ENCODE results near the gene MXD3.

The MXD3 gene

DNA sequence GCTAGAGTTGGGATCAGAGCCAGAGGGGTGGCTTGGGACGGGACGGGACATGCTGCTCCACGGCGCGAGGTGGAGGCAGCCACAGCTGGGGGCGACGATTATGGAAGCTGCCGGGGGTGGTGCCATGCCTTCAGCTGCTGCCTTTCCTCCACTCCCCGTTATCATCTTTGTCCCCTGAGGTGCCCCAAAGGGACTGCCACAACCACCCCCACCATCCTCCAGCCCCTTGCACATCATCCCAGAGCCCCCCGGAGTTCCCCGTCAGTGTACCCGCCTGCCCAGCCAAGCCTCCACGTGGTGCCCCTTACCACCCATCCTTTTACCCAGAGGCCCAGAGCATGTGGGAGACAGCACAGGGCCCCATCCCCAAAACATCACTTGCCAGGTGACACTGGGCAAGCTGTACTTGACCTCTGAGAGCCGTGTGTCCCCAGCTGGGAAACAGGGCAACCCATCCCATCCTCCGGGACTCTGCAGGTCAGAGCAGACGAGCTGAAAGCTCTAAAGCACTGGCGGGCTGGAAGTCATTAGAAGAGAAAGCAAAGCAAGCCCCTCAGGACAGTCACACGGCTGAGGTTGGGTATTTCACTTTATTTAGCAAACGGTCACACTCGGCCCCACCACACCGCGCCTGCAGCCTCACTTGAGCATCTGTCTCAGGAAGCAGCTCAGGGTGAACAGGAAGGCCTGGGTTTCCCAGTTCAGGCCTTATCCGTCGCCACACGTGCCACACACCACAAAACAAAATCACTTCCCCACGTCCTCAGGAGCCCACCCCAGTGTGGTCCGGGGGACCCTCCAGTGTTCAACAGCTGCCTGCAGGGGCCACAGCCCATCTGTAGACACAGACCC is 19.5 kb upstream of the MXD3 start:
- TF ChIP-seq, protein P1, sequence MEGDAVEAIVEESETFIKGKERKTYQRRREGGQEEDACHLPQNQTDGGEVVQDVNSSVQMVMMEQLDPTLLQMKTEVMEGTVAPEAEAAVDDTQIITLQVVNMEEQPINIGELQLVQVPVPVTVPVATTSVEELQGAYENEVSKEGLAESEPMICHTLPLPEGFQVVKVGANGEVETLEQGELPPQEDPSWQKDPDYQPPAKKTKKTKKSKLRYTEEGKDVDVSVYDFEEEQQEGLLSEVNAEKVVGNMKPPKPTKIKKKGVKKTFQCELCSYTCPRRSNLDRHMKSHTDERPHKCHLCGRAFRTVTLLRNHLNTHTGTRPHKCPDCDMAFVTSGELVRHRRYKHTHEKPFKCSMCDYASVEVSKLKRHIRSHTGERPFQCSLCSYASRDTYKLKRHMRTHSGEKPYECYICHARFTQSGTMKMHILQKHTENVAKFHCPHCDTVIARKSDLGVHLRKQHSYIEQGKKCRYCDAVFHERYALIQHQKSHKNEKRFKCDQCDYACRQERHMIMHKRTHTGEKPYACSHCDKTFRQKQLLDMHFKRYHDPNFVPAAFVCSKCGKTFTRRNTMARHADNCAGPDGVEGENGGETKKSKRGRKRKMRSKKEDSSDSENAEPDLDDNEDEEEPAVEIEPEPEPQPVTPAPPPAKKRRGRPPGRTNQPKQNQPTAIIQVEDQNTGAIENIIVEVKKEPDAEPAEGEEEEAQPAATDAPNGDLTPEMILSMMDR (IDR thresholded peaks at IDR 0.05; ENCODE audit: borderline replicate concordance, insufficient read depth, low read depth, low read length) = no peak
- H3K4me3 ChIP-seq (ENCODE audit: low read depth, low read length) = no peak overlapping the region

DNA sequence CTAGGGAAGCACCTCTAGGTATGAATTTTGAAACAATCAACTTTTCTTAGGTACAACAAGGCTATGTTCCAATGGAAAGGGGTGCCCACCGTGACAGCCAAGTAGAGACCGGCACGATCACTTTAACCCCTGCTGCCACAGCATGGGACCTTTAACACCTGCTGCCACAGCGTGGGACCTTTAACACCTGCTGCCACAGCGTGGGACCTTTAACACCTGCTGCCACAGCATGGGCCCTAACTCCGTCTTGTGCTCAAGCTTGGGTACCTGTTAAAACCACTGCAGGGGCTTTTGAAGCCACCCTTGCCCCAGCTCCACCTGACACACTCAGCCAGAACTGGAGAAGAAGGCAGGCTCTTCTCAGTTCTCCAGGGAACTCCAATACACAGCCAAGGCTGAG is 18.2 kb upstream of the MXD3 start:
- no peak overlapping the region for H3K4me3 ChIP-seq (ENCODE audit: low read depth, low read length)
- TF ChIP-seq, protein P1 (IDR thresholded peaks at IDR 0.05; ENCODE audit: borderline replicate concordance, insufficient read depth, low read depth, low read length) = no peak

DNA sequence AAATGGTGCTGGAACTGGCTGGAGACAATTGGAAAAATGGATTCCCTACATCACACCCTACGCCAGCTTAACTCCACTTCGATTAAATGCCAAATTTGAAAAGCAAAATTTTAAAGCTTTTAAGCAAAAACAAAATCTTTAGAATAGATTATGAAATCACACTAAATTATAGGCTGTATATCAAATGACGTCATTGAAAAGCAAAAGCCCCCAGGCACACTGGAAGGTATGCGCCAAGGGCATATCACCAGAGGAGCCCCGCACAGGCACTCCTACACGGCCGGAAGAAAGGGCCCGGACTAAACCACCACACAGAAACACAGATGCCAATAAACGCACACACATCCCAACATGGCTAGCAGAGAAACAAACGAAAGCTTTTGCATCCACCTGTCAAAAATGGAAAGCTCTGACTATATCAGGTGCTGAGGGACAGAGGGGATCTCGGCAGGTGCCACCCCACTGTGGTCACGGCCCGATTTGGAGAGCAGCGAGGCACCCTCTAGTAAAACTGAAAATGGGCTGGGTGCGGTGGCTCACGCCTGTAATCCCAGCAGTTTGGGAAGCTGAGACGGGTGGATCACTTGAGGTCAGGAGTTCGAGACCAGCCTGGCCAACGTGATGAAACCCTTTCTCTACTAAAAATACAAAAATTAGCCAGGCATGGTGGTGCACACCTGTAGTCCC is 17.0 kb upstream of the MXD3 start:
- H3K4me3 ChIP-seq (ENCODE audit: low read depth, low read length) = no peak overlapping the region
- TF ChIP-seq, protein P1 (IDR thresholded peaks at IDR 0.05; ENCODE audit: borderline replicate concordance, insufficient read depth, low read depth, low read length) = no peak

DNA sequence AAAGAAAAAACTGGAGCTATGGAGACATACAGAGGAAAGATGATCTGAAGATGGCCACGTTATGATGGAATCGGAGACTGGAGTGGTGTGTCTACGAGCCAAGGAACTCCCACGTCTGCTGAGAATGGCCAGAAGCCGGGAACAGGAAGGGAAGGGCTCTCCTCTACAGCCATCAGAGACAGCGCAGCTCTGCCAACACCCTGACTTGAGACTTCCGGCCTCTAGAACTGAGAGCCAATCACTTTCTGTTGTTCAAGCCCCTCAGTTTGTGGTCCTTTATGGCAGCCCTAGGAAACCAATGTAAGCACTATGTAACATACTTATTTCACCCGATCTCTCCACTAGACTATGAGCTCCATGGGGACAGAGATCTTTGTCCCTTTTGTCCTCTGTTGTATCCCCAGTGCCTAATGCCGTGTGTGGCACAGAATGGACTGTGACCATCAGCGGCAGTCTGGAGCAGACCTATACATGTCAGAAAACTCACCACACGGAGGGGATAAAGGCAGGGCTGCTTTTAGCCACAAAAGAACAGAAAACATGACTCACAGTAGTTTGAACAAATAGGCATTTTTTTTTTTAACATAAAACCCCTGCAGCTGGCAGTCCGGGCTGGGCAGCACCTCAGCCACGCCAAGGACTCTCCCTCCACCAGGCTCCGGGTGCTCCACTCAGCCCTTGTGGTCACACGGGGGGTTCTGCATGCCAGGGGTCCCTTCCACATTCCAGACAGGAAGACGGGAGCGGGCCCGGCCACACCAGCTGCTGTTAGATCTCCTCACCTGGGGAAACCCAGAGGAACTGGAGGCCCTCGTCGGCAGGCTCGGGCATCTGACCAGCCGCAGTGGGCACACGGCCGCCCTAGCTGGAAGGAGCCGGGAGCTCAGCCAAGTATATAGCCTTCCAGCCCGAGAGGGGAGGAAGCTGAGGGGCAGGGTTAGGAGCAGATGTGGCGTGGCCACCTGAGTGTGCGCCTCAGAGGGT is 16.1 kb upstream of the MXD3 start:
- H3K4me3 ChIP-seq (ENCODE audit: low read depth, low read length) = no peak overlapping the region
- TF ChIP-seq, protein P1 (IDR thresholded peaks at IDR 0.05; ENCODE audit: borderline replicate concordance, insufficient read depth, low read depth, low read length) = no peak

DNA sequence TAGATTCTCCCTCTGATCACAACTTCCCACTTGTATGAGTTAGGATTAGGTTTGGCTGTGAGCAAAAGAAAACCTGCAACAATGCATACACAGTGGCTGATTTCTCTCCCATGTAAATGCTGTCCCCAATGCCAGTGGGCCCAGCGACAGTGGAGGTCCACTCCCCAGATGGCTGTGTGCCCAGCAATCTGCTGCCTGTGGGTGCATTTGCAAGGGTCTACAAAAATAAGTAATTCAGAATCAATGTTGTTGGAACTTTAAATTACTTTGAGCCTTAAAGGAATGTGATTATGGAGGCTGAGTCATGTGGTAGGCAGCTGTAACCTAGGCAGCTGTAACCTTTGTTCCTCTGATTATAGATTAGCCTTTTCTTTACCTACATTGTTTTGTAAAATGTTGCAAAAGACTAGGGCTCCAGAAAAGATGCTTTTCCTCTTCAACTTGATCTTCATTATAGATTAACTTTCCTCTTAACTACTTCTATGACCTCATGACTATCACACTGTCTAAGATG is 14.2 kb upstream of the MXD3 start:
- TF ChIP-seq, protein P1 (IDR thresholded peaks at IDR 0.05; ENCODE audit: borderline replicate concordance, insufficient read depth, low read depth, low read length) = no peak
- H3K4me3 ChIP-seq (ENCODE audit: low read depth, low read length) = no peak overlapping the region

DNA sequence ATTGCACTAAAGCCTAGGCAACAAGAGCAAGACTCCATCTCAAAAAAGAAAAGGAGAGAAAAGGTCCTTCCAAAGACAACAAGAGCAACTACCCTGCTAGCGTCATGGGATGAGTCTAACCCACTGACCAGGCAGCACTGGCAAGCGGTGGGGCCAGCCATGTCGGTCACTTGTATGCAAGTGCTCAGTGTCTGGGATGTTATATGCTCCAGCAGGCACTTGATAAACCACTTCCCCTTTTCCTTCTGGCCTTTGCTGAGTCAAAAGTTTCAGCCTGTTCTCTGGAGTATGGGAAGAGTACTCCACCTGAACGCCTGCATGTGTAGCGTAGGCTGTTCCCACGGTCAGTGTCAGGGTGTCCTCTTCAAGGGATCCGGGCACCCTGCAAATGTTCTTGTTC is 9.2 kb upstream of the MXD3 start:
- TF ChIP-seq, protein P1 (IDR thresholded peaks at IDR 0.05; ENCODE audit: borderline replicate concordance, insufficient read depth, low read depth, low read length) = no peak
- H3K4me3 ChIP-seq (ENCODE audit: low read depth, low read length) = no peak overlapping the region

Data from GM12875 (cell line).